Skin epidermis (tissue), 12 donors: ENCODE measurements around the gene CXCR5.

Experiments
- H3K27ac ChIP-seq, 21 experiments: fragments of 200-600 bp; sonication (generic) in 11 of 21; one replicate each; pipeline ENCODE4 v1.5.0; 2020; ENCODE audit warnings: mild to moderate bottlenecking in 3 of 21, inconsistent platforms in 2 of 21, moderate library complexity in 2 of 21
- H3K4me3 ChIP-seq, 7 experiments: fragments of 200-600 bp; sonication (generic) in 2 of 7; one replicate each; pipeline ENCODE4 v1.5.0; 2020; ENCODE audit warnings: inconsistent platforms in 2 of 7, mild to moderate bottlenecking in 2 of 7, moderate library complexity in 1 of 7

The CXCR5 gene

GRCh38 chr11:118896472-118896913, 12.8 kb downstream of the CXCR5 start:
- no peak overlapping the region for H3K4me3 ChIP-seq
- peak overlapping the region in 10 of 21 experiments; percentile 1 to 82 (median 23) for H3K27ac ChIP-seq

DNA sequence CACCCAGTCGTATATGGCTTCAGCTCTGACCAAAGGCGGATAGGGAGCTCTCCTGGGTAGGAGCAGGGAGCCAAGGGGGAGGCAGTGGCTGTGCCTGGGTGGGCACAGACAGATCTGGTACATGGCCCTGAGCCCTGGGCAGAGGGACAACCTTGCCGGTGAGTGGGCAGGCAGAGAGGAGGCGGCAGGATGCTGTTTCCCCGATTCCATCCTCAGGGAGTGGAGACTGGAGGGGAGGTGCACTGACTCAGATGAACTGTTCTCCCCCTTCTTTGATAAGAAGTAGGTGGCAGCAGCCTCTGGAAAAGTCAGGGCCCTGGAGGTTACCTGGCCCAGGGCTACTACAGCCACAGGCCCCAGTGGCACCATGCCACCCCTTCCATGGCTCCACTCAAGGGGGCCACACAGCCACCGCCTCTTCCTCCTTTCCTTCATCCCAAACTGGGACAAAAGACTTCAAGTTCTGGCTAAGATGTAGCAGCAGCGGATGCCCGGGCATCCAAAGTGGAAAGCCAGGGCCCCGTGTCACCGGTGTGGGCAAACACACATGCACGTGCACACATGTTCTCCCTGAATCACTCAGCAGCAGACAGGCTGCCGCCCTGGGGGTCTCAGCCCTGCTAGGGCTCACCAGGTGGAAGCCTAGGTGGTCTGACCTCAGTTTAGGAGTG, 13.4 kb downstream of the CXCR5 start:
- peak overlapping the region in 10 of 21 experiments; percentile 1 to 82 (median 30) for H3K27ac ChIP-seq
- H3K4me3 ChIP-seq = no peak overlapping the region

DNA sequence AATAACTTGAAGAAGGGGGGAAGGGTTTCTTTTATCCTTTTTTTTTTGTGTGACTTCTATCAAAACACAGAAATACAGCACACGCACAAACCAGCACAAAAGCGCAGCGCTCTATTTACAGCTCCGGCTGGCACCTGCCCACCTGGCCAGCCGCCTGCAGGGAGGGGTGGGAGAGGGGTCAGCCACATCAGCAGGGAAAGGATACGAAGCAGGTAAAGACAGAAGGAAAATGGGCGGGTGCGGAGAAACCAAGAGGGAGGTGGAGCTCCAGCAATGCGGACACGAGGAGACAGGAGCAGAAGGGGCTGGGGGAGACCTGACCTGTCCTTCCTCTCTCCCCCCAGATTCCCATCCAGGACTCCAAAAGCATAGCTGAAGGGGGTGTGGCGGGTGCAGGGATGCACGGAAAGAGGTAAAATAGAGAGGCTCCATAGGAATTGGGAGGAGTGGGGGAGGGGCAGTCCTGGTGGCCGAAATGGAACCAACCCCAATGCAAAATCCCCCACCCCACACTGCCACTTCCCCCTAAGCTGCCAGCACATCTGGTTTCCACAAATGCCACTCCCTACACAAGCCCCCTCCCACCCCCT, 14.1 kb downstream of the CXCR5 start:
- Histone ChIP-seq H3K4me3 (no peak overlapping the region), H3K27ac (no peak overlapping the region)

- H3K27ac ChIP-seq = no peak overlapping the region
- H3K4me3 ChIP-seq = no peak overlapping the region
Observed at GRCh38 chr11:118898400-118899295, 15.0 kb downstream of the CXCR5 start.

GRCh38 chr11:118899296-118899688, 15.6 kb downstream of the CXCR5 start:
- H3K4me3 ChIP-seq = no peak overlapping the region
- no peak overlapping the region for H3K27ac ChIP-seq

GRCh38 chr11:118899706-118900360, 16.1 kb downstream of the CXCR5 start:
- Histone ChIP-seq H3K4me3 (no peak overlapping the region), H3K27ac (no peak overlapping the region)

GRCh38 chr11:118900535-118901384, 17.1 kb downstream of the CXCR5 start:
- no peak overlapping the region for H3K4me3 ChIP-seq
- H3K27ac ChIP-seq = no peak overlapping the region

- no peak overlapping the region for H3K4me3 ChIP-seq
- H3K27ac ChIP-seq = no peak overlapping the region
Observed at GRCh38 chr11:118901494-118902335, 18.0 kb downstream of the CXCR5 start.

- H3K27ac ChIP-seq = peak overlapping the region in 1 of 21 experiments; percentile 17
Observed at GRCh38 chr11:118902336-118903203, 18.9 kb downstream of the CXCR5 start.

DNA sequence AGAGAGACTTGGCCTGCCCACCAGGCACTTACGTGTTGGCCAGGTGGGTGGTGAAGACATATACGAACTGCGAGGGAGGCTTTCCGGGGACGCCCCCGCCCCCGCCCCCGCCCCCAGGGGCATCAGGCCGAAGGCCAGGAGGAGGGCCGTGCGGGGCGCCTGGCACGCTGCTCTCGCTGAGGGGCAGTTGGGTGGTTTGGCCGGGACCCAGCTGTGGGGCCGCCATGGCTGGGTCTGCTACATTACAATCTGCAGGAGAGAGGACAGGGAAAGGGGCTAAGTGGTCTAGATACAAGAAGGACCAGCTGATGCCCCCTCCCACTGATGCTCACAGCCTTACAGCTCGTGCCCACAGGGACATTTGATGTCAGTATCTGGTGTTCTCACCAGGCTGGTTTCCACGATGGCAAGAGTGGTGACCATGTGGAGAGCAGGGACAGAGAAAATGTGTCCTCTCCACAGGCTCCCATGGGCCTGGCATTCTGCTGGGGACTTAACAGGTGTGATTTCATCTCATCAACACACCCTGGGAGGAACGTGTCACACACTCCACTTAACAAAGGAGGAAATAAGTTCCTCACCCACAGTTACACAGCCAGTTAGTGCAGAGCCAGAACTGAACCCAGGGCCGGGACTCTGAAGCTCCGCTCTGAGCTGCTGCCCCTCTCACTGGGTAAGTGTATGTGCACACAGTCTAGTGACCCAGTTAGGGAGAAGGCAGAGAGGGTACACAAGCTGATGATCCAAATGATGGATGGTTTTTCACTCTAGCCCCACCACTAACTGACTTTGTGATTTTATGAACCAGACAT, 19.7 kb downstream of the CXCR5 start:
- Histone ChIP-seq H3K27ac (peak overlapping the region in 3 of 21 experiments; percentile 2 to 26 (median 17)), H3K4me3 (no peak overlapping the region)

More at GRCh38 chr11:118902336-118903203, 18.9 kb downstream of the CXCR5 start:
- no peak overlapping the region for H3K4me3 ChIP-seq

GRCh38 chr11:118907051-118908042, 23.7 kb downstream of the CXCR5 start:
- H3K27ac ChIP-seq = peak overlapping the region in 17 of 21 experiments; percentile 6 to 100 (median 47)
- no peak overlapping the region for H3K4me3 ChIP-seq

DNA sequence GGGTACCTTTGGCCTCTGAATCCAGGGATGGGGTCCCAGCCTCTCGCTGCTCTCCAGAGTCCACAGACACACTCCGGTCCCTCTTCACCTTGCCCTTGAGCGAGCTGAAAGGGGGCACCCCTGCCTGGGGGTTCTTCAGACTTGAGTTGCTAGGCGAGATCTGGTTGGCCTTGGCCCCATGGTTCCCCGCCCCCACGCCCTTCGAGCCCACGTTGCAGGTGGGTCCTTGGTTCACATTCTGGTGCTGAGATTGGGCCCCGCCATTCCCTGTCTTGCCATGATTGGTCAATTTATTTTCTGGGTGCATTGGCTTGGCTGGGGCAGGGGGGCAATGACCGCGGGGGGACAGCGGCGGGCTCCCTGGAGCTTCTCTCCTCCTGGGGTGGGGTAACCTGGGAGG, 24.6 kb downstream of the CXCR5 start:
- peak overlapping the region in 16 of 21 experiments; percentile 22 to 100 (median 92) for H3K27ac ChIP-seq
- H3K4me3 ChIP-seq = no peak overlapping the region

GRCh38 chr11:118908901-118909618, 25.4 kb downstream of the CXCR5 start:
- peak overlapping the region; percentile 4 to 100 (median 95) for H3K27ac ChIP-seq
- peak overlapping the region in 6 of 7 experiments; percentile 8 to 39 (median 24) for H3K4me3 ChIP-seq

GRCh38 chr11:118909619-118910308, 26.1 kb downstream of the CXCR5 start:
- Histone ChIP-seq H3K4me3 (peak overlapping the region; percentile 8 to 39 (median 23)), H3K27ac (peak overlapping the region; percentile 41 to 100 (median 95))
